K562 (cell line): ENCODE results near the gene ARID3A. TPM values are rescaled to one million over a fixed set of nuclear protein-coding genes. Genes with fewer than 3 reads are reported as not detected.

Experiments
- CBFB ChIP-seq: sonication (generic); formaldehyde crosslinking; IDR thresholded peaks from 2 replicates; pipeline ENCODE4 v1.4.0; 2020; ENCODE audit warnings: mild to moderate bottlenecking, missing genetic modification reagents
- GABPA ChIP-seq: fragments of 200-800 bp; sonication (Bioruptor generic); conservative IDR thresholded peaks from 2 replicates; pipeline ENCODE4 v1.6.1; 2016; ENCODE audit warnings: low read depth, missing genetic modification characterization, missing compliant biosample characterization
- HDGF ChIP-seq: fragments of 450-650 bp; IDR thresholded peaks from 2 replicates; pipeline ENCODE4 v1.6.1; 2016
- HNRNPLL ChIP-seq: fragments of 200-400 bp; formaldehyde crosslinking; IDR thresholded peaks from 2 replicates; pipeline ENCODE4 v1.6.1; 2017; ENCODE audit warnings: low read length, low read depth, mild to moderate bottlenecking; ENCODE audit not compliant: poor library complexity, severe bottlenecking
- MXI1 ChIP-seq: IDR thresholded peaks from 2 replicates; pipeline ENCODE4 v1.6.1; 2011; ENCODE audit warnings: low read depth, mild to moderate bottlenecking, improper control_type of control experiment, low read length
- NR1H2 ChIP-seq: sonication (generic); formaldehyde crosslinking; IDR thresholded peaks from 2 replicates; pipeline ENCODE4 v1.4.0; 2020; ENCODE audit warnings: mild to moderate bottlenecking, missing genetic modification reagents
- REST ChIP-seq, 2 experiments: fragments of 450-650 bp; formaldehyde crosslinking in 1 of 2; IDR thresholded peaks; 2 replicates each; pipeline versions ENCODE4 v1.4.0 to v1.6.1; 2014 to 2020; ENCODE audit warnings: mild to moderate bottlenecking in 2 of 2, borderline replicate concordance in 1 of 2, low read depth in 1 of 2
- SOX6 ChIP-seq: fragments of 450-650 bp; IDR thresholded peaks from 2 replicates; pipeline ENCODE4 v1.6.1; 2014; ENCODE audit warnings: mild to moderate bottlenecking
- STAG1 ChIP-seq: sonication (generic); formaldehyde crosslinking; IDR thresholded peaks from 2 replicates; pipeline ENCODE4 v1.5.0; 2020; ENCODE audit warnings: missing genetic modification reagents, borderline replicate concordance
- TAL1 ChIP-seq: fragments of 450-650 bp; IDR thresholded peaks from 2 replicates; pipeline ENCODE4 v1.6.1; 2016; ENCODE audit warnings: mild to moderate bottlenecking
- TBP ChIP-seq: optimal IDR thresholded peaks from 2 replicates; pipeline ENCODE3; 2011; ENCODE audit warnings: low read depth, low read length, improper control_type of control experiment
- TFAP4 ChIP-seq: sonication (generic); formaldehyde crosslinking; IDR thresholded peaks from 2 replicates; pipeline ENCODE4 v1.8.0; 2022; ENCODE audit warnings: missing genetic modification reagents, mild to moderate bottlenecking, moderate library complexity, borderline replicate concordance
- ZBTB5 ChIP-seq: fragments of 450-650 bp; IDR thresholded peaks from 2 replicates; pipeline ENCODE4 v1.6.1; 2017; ENCODE audit warnings: antibody characterized with exemption
- ZNF324 ChIP-seq: fragments of 250-450 bp; sonication (Bioruptor Pico); IDR thresholded peaks from 2 replicates; pipeline ENCODE4 v1.4.0; 2020; ENCODE audit warnings: mild to moderate bottlenecking
- polyA plus RNA-seq, 8 experiments: library from polyadenylated mRNA; depleted of rRNA in 4 of 8; stranded (reverse) in 5 of 8; unstranded in 3 of 8; fragments of >200 nt; fragmentation: Nextera tagmentation in 2 of 8; fragmentation: Illumina TruSeq in 1 of 8; extraction: Ambion mirVana in 2 of 8; extraction: Trizol in 1 of 8; gene quantifications; 2 replicates each; pipeline versions ENCODE4 v1.2.1 to v1.2.3, GENCODE V29; 2011 to 2014; ENCODE audit warnings: inconsistent platforms in 1 of 8, missing spikeins in 1 of 8
- total RNA-seq, 7 experiments: library from RNA; depleted of rRNA in 6 of 7; stranded (reverse); fragments of >200 nt in 6 of 7; fragmentation: Illumina TruSeq in 2 of 7; extraction: Trizol in 2 of 7; gene quantifications; 2 replicates each; pipeline versions ENCODE4 v1.2.1 to v1.2.3, GENCODE V29; 2011 to 2021; ENCODE audit warnings: low replicate concordance in 1 of 7
- TF ChIP-seq, protein P1 (sequence below): fragments of 250-450 bp; sonication (Bioruptor Pico); IDR thresholded peaks from 2 replicates; pipeline ENCODE4 v1.5.0; 2021; ENCODE audit warnings: mild to moderate bottlenecking, borderline replicate concordance

Gene ARID3A
- total and polyA plus RNA-seq, 9 of the 15 experiments (the other 6 are each of a cell fraction or from before 2014, with no cell fraction given): 1.4 to 118 (median 31.2) TPM

GRCh38 chr19:1020868-1021425 lies 95.1 kb downstream of the ARID3A start, which contains the start of gene TMEM259 (continued):
- TF ChIP-seq REST (IDR thresholded peaks at IDR 0.05; ENCODE audit: borderline replicate concordance) (no peak), REST (CRISPR knock-in tag; IDR thresholded peaks at IDR 0.05; ENCODE audit: low read depth) (no peak), STAG1 (CRISPR knock-in tag) (no peak), ZBTB5 (no peak), GABPA (tag) (no peak), ZNF324 (CRISPR knock-in tag) (no peak), CBFB (CRISPR knock-in tag) (peak; percentile 60; the same call in 1 of the 2 replicates), NR1H2 (CRISPR knock-in tag) (no peak), HNRNPLL (peak; percentile 77), SOX6 (no peak), HDGF (no peak), TAL1 (no peak), MXI1 (0 out of 2 replicates have a peak, but pooled peaks have one; percentile 62), TBP (no peak), TFAP4 (peak; percentile 45; the same call in 1 of the 2 replicates)
- TF ChIP-seq, protein P1, sequence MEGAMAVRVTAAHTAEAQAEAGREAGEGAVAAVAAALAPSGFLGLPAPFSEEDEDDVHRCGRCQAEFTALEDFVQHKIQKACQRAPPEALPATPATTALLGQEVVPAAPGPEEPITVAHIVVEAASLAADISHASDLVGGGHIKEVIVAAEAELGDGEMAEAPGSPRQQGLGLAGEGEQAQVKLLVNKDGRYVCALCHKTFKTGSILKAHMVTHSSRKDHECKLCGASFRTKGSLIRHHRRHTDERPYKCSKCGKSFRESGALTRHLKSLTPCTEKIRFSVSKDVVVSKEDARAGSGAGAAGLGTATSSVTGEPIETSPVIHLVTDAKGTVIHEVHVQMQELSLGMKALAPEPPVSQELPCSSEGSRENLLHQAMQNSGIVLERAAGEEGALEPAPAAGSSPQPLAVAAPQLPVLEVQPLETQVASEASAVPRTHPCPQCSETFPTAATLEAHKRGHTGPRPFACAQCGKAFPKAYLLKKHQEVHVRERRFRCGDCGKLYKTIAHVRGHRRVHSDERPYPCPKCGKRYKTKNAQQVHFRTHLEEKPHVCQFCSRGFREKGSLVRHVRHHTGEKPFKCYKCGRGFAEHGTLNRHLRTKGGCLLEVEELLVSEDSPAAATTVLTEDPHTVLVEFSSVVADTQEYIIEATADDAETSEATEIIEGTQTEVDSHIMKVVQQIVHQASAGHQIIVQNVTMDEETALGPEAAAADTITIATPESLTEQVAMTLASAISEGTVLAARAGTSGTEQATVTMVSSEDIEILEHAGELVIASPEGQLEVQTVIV (CRISPR knock-in tag): no peak
